HEK293T (cell line): ENCODE data around the gene CNBD2.

Experiments
- BHLHE40 ChIP-seq: fragments of 450-650 bp; IDR thresholded peaks from 2 replicates; pipeline ENCODE4 v1.6.1; 2016; ENCODE audit warnings: mild to moderate bottlenecking, moderate library complexity, borderline replicate concordance
- FOXM1 ChIP-seq: fragments of 450-650 bp; IDR thresholded peaks from 2 replicates; pipeline ENCODE4 v1.6.1; 2017; ENCODE audit warnings: mild to moderate bottlenecking, borderline replicate concordance
- HDGF ChIP-seq: fragments of 450-650 bp; IDR thresholded peaks from 2 replicates; pipeline ENCODE4 v1.6.1; 2017; ENCODE audit warnings: antibody characterized with exemption, borderline replicate concordance
- SP1 ChIP-seq: fragments of 450-650 bp; IDR thresholded peaks from 2 replicates; pipeline ENCODE4 v1.6.1; 2017

DNA sequence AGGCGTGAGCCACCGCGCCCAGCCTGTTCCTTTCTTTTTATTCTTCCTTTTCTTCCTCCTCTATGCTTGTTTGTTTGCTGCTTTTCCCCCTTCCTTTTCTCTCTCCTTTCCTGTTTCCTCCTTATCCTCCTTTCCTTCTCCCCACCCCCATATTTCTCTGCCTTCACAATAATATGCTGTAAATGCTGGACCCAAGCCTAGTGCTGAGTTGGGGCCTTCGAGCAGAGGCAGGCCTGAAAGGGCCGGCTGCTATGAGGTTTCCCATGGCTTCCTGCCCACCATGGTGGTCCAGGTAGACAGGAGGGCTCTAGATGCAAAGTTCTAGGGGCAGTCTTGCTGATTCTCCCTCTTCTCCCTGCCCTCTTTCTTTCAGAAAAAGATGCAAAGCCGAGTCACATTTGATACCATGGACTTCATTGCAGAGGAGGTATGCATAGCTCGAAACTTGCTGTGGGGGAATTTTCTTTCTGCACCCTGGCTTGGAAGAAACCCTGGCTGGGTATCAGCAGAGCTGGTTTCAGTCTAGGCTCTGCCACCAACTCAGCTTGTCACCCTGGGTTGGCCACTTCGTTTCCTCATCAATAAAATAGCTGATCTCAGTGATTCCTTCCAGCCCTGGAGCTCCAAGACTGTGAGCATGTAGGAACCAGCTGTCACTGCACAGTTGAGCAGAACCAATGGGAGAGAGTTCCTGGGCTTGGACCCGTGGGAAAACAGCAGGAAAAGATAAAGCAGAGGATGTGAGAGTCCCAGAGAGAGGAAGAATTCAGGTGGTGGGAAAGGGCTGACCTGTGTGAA, 7.4 kb downstream of the CNBD2 start:
- TF ChIP-seq SP1 (no peak), FOXM1 (no peak), BHLHE40 (no peak), HDGF (no peak)
